Measurements from ENCODE around the gene CHURC1. TPM values are rescaled to one million over a fixed set of nuclear protein-coding genes. Genes with fewer than 3 reads are reported as not detected.

Gene CHURC1
- total and polyA plus RNA-seq, 2 of the 8 experiments (the other 6 are each of a cell fraction or from before 2014, with no cell fraction given), result 50.2 to 59.3 TPM

DNA sequence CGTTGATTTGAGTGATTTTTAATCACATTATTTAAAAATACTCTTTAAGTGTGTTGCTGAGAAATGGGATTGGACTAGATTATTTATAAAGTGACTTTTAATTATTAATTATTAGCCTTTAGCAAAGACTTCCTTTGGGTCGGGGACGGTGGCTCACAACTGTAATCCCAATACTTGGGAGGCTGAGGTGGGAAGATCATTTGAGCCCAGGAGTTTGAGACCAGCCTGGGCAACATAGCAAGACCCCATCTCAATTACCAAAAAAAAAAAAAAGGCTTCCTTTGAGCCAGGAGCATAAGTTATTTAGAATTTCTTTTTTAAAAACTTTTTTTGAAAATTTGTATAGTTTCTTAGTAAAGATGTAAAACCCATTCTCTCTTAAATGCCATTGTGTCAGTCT, 8.8 kb downstream of the CHURC1 start:
- Histone ChIP-seq H3K4me3 (ENCODE audit: extremely low read depth in 1 of 4, insufficient read depth in 2 of 4, low read depth in 3 of 4, low read length in 4 of 4) (no peak overlapping the region), H3K4me1 (replicated peaks in 1 of 4; ENCODE audit: control insufficient read depth in 3 of 4, insufficient read depth in 4 of 4, low read length in 3 of 4) (no peaks in the 10 kb centered on the region), H3K18ac (ENCODE audit: extremely low read depth, low read length) (no peak overlapping the region), H4K5ac (ENCODE audit: insufficient read length, low read depth, low read length) (no peak overlapping the region), H3K56ac (replicated peaks; ENCODE audit: insufficient read length, low read depth, low read length) (no peak overlapping the region), H4K20me1 (replicated peaks in 1 of 2; ENCODE audit: control insufficient read depth in 1 of 2, insufficient read depth in 2 of 2, low read length in 2 of 2) (no peaks in the 10 kb centered on the region), H3K79me1 (ENCODE audit: low read depth, low read length) (no peaks in the 10 kb centered on the region), H2BK20ac (ENCODE audit: low read length) (no peak overlapping the region), H4K91ac (replicated peaks; ENCODE audit: insufficient read length, low read length) (no peak overlapping the region), H3K27ac (ENCODE audit: low read depth, low read length) (no peak overlapping the region), H3K9ac (replicated peaks in 1 of 4; ENCODE audit: extremely low read depth in 1 of 4, low read depth in 3 of 4, low read length in 3 of 4) (no peak overlapping the region), H3K23me2 (ENCODE audit: low read depth, low read length) (no peaks in the 10 kb centered on the region), H2AK5ac (ENCODE audit: low read depth, low read length) (no peak overlapping the region), H3K4ac (replicated peaks; ENCODE audit: insufficient read length, low read depth, low read length) (no peak overlapping the region), H3K23ac (ENCODE audit: insufficient read length) (no peak overlapping the region), H2AFZ (ENCODE audit: low read length) (no peak overlapping the region), H2BK15ac (ENCODE audit: low read length) (no peak overlapping the region), H3K27me3 (replicated peaks in 1 of 4; ENCODE audit: control insufficient read depth in 3 of 4, extremely low read depth in 1 of 4, insufficient read depth in 3 of 4, low read length in 3 of 4) (no peaks in the 10 kb centered on the region), H3K4me2 (ENCODE audit: insufficient read depth in 1 of 2, low read depth in 2 of 2, low read length in 2 of 2) (no peak overlapping the region), H2BK12ac (ENCODE audit: low read depth, low read length) (no peak overlapping the region), H2BK5ac (ENCODE audit: low read depth, low read length) (no peak overlapping the region), H4K8ac (ENCODE audit: extremely low read depth, insufficient read depth, low read length) (no peak overlapping the region), H3K14ac (ENCODE audit: insufficient read length) (no peak overlapping the region), H2BK120ac (replicated peaks; ENCODE audit: low read depth, low read length) (no peak overlapping the region), H3K79me2 (ENCODE audit: control insufficient read depth in 1 of 2, insufficient read depth in 2 of 2, low read length in 2 of 2) (peaks cover 0 to 3% of the 10 kb centered on the region in 2 experiments; a peak in 1 of 4 replicates), H3K36me3 (ENCODE audit: control insufficient read depth in 2 of 4, insufficient read depth in 4 of 4, low read length in 3 of 4) (peaks cover 4 to 19% (median 9%) of the 10 kb centered on the region in 4 experiments; a peak in 7 of 8 replicates), H3K9me3 (ENCODE audit: insufficient read depth in 2 of 2, low read depth in 1 of 2, low read length in 1 of 2) (no peaks in the 10 kb centered on the region)
- WGBS, 2 experiments (ENCODE audit: extremely low coverage in 1 of 2, insufficient coverage in 1 of 2, insufficient read length in 1 of 2, insufficient replicate concordance in 2 of 2, low coverage in 1 of 2, low lambda C conversion rate in 2 of 2, missing lambda C conversion rate in 1 of 2), result 91% methylated on average over 3 of the region's 3 CpGs; no CpG with 5 or more reads in 1 of the 2 experiments
- FAIRE-seq (no peak), DNase-seq (ENCODE audit: low read depth in 1 of 2, low spot score in 2 of 2) (no peak)
- CTCF ChIA-PET (ENCODE audit: partially characterized antibody), result interaction anchor here (0.5 to 2.3 kb wide), 4 partner anchors 12 to 156 kb away, joined by 3 to 10 read pairs (median 5); no protein-coding TSS in a partner anchor
- POLR2A ChIA-PET (ENCODE audit: partially characterized antibody), result interaction anchor here (0.6 to 2.7 kb wide), 3 partner anchors 8 to 127 kb away, joined by 3 to 17 read pairs (median 3); partner anchors contain the start of gene CHURC1
- TF ChIP-seq TAF7 (optimal IDR thresholded peaks at IDR 0.05; ENCODE audit: borderline replicate concordance, low read depth, low read length) (no peak), RFX5 (IDR thresholded peaks at IDR 0.05; ENCODE audit: borderline replicate concordance, low read depth, low read length) (no peak), CBX8 (IDR thresholded peaks at IDR 0.05; ENCODE audit: borderline replicate concordance, low read depth, low read length) (no peak), GABPA (IDR thresholded peaks at IDR 0.05; ENCODE audit: borderline replicate concordance, insufficient read depth, low read length) (no peak), TAF1 (IDR thresholded peaks at IDR 0.05; ENCODE audit: low read depth, low read length) (no peak), RXRA (IDR thresholded peaks at IDR 0.05; ENCODE audit: insufficient read depth, low read depth, low read length) (no peak), KDM4A (IDR thresholded peaks at IDR 0.05; ENCODE audit: low read depth, low read length, severe bottlenecking) (no peak), RAD21 (IDR thresholded peaks at IDR 0.05 in 1 of 2, conservative IDR thresholded peaks at IDR 0.05 in 1 of 2; ENCODE audit: low read depth in 2 of 2, low read length in 2 of 2) (no peak), JUN (IDR thresholded peaks at IDR 0.05; ENCODE audit: low read depth, low read length) (no peak), SP1 (IDR thresholded peaks at IDR 0.05; ENCODE audit: low read depth, low read length) (no peak), RNF2 (IDR thresholded peaks at IDR 0.05; ENCODE audit: borderline replicate concordance, low read depth, low read length, missing control alignments, poor library complexity, severe bottlenecking) (no peak)
- TF ChIP-seq, protein P1, sequence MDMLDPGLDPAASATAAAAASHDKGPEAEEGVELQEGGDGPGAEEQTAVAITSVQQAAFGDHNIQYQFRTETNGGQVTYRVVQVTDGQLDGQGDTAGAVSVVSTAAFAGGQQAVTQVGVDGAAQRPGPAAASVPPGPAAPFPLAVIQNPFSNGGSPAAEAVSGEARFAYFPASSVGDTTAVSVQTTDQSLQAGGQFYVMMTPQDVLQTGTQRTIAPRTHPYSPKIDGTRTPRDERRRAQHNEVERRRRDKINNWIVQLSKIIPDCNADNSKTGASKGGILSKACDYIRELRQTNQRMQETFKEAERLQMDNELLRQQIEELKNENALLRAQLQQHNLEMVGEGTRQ (IDR thresholded peaks at IDR 0.05; ENCODE audit: low read length), result no peak
